ENCODE results near the gene PDE11A. TPM values are rescaled to one million over a fixed set of nuclear protein-coding genes. Genes with fewer than 3 reads are reported as not detected.

The PDE11A gene
- total RNA-seq, 1 donor, result under 0.01 TPM

- no peak overlapping the region for H3K4me3 ChIP-seq (ENCODE audit: low read depth, low read length)
- no peak for TF ChIP-seq CTCF (IDR thresholded peaks at IDR 0.05; ENCODE audit: insufficient read depth, low read depth, low read length)
- DNase-seq (ENCODE audit: low read depth), result no peak
Measured at GRCh38 chr2:177708660-177709444, 363.7 kb downstream of the PDE11A start.

- no peak for TF ChIP-seq CTCF (IDR thresholded peaks at IDR 0.05; ENCODE audit: insufficient read depth, low read depth, low read length)
- H3K4me3 ChIP-seq (ENCODE audit: low read depth, low read length), result no peak overlapping the region
- no peak for DNase-seq (ENCODE audit: low read depth)
Measured at GRCh38 chr2:177708106-177708505, 364.5 kb downstream of the PDE11A start.

- no peak for TF ChIP-seq CTCF (IDR thresholded peaks at IDR 0.05; ENCODE audit: insufficient read depth, low read depth, low read length)
- no peak overlapping the region for H3K4me3 ChIP-seq (ENCODE audit: low read depth, low read length)
- DNase-seq (ENCODE audit: low read depth), result no peak
Measured at GRCh38 chr2:177705511-177706173, 366.9 kb downstream of the PDE11A start.

GRCh38 chr2:177703159-177703558, 369.4 kb downstream of the PDE11A start:
- H3K4me3 ChIP-seq (ENCODE audit: low read depth, low read length), result no peak overlapping the region
- no peak for TF ChIP-seq CTCF (IDR thresholded peaks at IDR 0.05; ENCODE audit: insufficient read depth, low read depth, low read length)
- DNase-seq (ENCODE audit: low read depth), result no peak

- TF ChIP-seq CTCF (IDR thresholded peaks at IDR 0.05; ENCODE audit: insufficient read depth, low read depth, low read length), result no peak
- H3K4me3 ChIP-seq (ENCODE audit: low read depth, low read length), result no peak overlapping the region
- DNase-seq (ENCODE audit: low read depth), result no peak
Measured at GRCh38 chr2:177698281-177698680, 374.3 kb downstream of the PDE11A start.

GRCh38 chr2:177694348-177694747, 378.2 kb downstream of the PDE11A start:
- DNase-seq (ENCODE audit: low read depth), result no peak
- H3K4me3 ChIP-seq (ENCODE audit: low read depth, low read length), result no peak overlapping the region

More at GRCh38 chr2:177694348-177694747, 378.2 kb downstream of the PDE11A start:
- TF ChIP-seq CTCF (IDR thresholded peaks at IDR 0.05; ENCODE audit: insufficient read depth, low read depth, low read length), result no peak
